Adipocyte (in vitro differentiated cells): ENCODE results near the gene NDUFS4.
"Not testable (repeated sequence)": the region's sequence is repeated elsewhere in the genome, so short reads cannot be mapped to it uniquely, and the experiment has no call there.

Source experiments
- DNase-seq: peaks from one replicate; pipeline ENCODE4 v3.0.0-alpha.2; 2015; ENCODE audit warnings: low read depth
- H3K27me3 ChIP-seq: replicated peaks from 2 replicates; pipeline ENCODE4 v1.7.0; 2013; ENCODE audit warnings: mild to moderate bottlenecking, low read length, moderate library complexity; ENCODE audit not compliant: control insufficient read depth, insufficient read depth
- H3K36me3 ChIP-seq: 2 replicates; pipeline ENCODE4 v1.7.0; 2013; ENCODE audit warnings: low read length, mild to moderate bottlenecking, moderate library complexity; ENCODE audit not compliant: control insufficient read depth, insufficient read depth, severe bottlenecking
- H3K4me1 ChIP-seq: 2 replicates; pipeline ENCODE4 v1.7.0; 2013; ENCODE audit warnings: mild to moderate bottlenecking, low read length, moderate library complexity; ENCODE audit not compliant: control insufficient read depth, insufficient read depth
- H3K4me3 ChIP-seq: 2 replicates; pipeline ENCODE4 v1.7.0; 2013; ENCODE audit warnings: mild to moderate bottlenecking, low read length, moderate library complexity
- H3K9ac ChIP-seq: 2 replicates; pipeline ENCODE4 v1.7.0; 2013; ENCODE audit warnings: mild to moderate bottlenecking, low read length, moderate library complexity
- H3K9me3 ChIP-seq: 2 replicates; pipeline ENCODE4 v1.7.0; 2013; ENCODE audit warnings: mild to moderate bottlenecking, low read length, moderate library complexity; ENCODE audit not compliant: control insufficient read depth

The NDUFS4 gene

DNA sequence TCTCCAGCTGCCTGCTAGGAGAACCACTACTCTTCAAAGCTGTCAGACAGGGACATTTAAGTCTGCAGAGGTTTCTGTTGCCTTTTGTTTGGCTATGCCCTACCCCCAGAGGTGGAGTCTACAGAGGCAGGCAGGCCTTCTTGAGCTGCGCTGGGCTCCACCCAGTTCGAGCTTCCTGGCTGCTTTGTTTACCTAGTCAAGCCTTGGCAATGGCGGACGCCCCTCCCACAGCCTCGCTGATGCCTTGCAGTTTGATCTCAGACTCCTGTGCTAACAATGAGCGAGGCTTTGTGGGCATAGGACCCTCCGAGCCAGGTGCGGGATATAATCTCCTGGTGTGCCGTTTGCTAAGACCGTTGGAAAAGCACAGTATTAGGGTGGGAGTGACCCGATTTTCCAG, 104.9 kb downstream of the NDUFS4 start:
- not testable (repeated sequence) for H3K4me1 ChIP-seq, H3K9me3 ChIP-seq, H3K27me3 ChIP-seq, DNase-seq, H3K9ac ChIP-seq, H3K4me3 ChIP-seq, H3K36me3 ChIP-seq

DNA sequence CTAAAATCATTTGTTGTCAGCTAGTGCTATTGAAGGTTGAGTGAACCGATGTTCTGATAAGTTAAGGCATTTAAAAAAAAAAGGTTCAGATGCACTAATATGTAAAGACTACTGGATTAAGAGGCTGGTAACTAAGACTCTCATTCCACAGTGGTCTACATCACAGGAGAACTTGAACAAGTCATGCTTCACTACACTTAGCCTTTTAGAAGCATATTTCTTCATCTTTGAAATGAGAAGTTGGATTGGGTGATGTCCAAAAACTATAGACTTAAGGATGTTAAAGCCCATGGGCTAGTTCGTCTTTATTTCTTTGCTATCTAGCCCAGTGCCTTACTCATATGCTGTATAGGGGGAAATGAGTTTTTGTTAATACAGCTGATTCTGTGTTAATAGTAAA, 107.2 kb downstream of the NDUFS4 start:
- Histone ChIP-seq H3K4me3 (no peak overlapping the region), H3K36me3 (no peaks in the 10 kb centered on the region)

DNA sequence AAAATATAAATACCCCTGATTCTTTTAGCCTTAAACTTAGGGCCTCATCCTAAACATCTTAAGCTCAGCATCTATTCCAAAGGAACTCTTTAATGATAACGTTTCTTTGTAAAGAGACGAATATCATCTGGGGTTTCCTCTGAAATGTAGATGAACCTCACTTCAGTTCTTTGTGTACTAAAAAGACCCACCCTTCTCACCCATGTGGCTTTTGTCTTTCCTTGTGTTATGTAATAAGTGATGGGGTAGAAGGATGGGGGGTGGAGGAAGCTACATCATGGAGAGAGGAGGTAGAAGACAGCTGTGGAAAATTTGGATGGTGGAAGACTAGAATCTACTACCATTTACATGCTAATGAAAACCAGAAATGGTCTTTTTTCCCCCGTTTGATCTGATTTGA, 111.0 kb downstream of the NDUFS4 start:
- H3K9me3 ChIP-seq, result no peaks in the 10 kb centered on the region
- H3K36me3 ChIP-seq, result no peaks in the 10 kb centered on the region
- no peak overlapping the region for H3K9ac ChIP-seq
- H3K27me3 ChIP-seq, result no peaks in the 10 kb centered on the region
- DNase-seq, result no peak
- peaks cover 4% of the 10 kb centered on the region for H3K4me1 ChIP-seq
- H3K4me3 ChIP-seq, result no peak overlapping the region

More for the DNA sequence above, 107.2 kb downstream of the NDUFS4 start:
- peak; percentile 54 for DNase-seq
- Histone ChIP-seq H3K4me1 (no peaks in the 10 kb centered on the region), H3K9ac (no peak overlapping the region), H3K9me3 (no peaks in the 10 kb centered on the region), H3K27me3 (no peaks in the 10 kb centered on the region)

DNA sequence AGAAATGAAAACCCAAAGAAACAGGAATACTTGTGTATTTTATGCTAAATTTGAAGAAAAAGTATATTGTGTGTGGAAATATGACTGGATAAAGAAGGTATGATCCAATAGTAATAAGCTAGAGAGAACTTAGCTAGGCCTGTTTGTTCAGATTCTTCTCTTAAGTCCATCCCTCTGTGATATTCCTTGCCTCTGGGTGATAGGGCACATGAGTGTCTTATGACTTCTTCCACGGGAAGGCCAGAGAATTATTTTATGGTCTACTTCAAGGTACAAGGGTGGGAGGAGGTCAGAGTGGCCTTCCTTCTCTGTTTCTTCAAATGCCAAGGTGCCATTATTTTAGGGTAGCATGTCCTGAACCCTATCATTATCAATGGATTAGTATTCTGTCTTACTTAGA, 113.7 kb downstream of the NDUFS4 start:
- Histone ChIP-seq H3K9me3 (no peaks in the 10 kb centered on the region), H3K9ac (no peak overlapping the region), H3K4me3 (no peak overlapping the region), H3K27me3 (no peaks in the 10 kb centered on the region), H3K36me3 (no peaks in the 10 kb centered on the region), H3K4me1 (peaks cover 4% of the 10 kb centered on the region)
- no peak for DNase-seq

DNA sequence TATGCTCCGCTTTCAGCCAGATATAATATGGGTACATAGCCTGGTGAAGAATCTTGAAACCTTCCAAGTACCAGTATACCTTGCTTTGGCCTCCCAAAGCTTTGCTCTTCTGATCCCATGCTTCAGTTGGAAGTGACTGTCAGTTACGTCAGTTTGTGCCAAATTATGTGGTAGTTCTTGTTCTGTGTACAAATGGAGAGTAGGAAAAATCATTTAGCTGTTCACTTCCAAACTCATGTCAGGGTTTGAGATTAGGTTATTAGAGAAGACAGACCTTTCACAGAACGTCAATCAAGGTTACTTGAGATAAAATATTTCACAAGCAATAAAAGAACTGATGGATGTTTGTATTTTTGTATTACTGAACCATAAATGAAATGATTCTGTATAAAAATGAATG, 117.2 kb downstream of the NDUFS4 start:
- Histone ChIP-seq H3K36me3 (no peaks in the 10 kb centered on the region), H3K4me1 (peaks cover 4% of the 10 kb centered on the region), H3K4me3 (no peak overlapping the region), H3K9me3 (no peaks in the 10 kb centered on the region), H3K9ac (no peak overlapping the region), H3K27me3 (no peaks in the 10 kb centered on the region)
- no peak for DNase-seq

DNA sequence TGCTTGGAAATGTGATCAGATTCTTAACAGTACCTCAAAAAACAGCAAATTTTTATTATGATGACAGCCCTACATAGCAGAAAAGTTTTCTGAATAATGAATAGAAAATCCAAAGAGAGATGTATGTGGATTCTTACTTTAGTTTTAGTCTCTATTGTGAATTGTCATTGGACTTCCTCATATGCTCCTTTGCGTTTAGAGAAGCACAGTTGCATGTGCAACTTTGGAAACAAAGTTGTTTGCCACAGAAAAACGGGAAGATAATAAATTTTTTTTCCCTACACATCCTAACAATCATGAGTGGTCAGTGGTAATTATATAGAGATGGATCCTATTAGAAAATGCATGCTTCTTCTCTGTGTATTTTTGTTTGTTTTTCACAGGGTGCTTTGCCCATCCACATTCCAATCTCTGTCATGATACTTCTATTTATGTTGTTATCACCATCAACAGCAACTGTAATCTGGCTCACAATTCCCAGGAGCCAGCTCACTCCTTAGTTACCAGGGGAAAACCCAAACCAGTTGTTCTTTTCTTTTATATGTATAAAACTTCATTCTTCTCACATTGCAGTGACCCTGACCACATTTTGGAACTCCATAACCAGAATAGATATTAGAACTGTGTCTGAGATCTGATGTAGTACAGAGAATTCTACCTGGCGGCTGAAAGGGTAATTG, 118.7 kb downstream of the NDUFS4 start:
- H3K9ac ChIP-seq, result no peak overlapping the region
- peak; percentile 8 for DNase-seq
- no peaks in the 10 kb centered on the region for H3K9me3 ChIP-seq
- no peaks in the 10 kb centered on the region for H3K27me3 ChIP-seq
- peaks cover 3% of the 10 kb centered on the region for H3K36me3 ChIP-seq
- peaks cover 2% of the 10 kb centered on the region for H3K4me1 ChIP-seq
- H3K4me3 ChIP-seq, result no peak overlapping the region

DNA sequence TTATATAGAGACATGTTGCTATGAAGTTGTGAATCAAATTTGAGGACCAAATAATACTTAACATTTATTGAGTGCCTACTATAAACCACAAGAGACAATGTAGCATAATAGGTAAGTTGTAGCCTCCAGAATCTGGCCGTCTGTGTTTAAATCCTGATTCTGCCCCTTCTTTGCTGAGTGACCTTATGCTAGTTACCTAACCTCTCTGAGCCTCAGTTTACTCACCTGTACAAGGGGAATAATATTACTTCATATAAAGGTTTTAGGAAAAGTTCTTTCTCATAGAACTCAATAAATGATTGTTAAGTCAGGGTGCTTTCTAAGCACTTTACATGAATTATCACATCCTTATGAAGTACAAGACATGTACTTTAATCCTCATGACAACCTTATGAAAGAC, 120.6 kb downstream of the NDUFS4 start:
- H3K4me1 ChIP-seq, result no peaks in the 10 kb centered on the region
- no peak overlapping the region for H3K9ac ChIP-seq
- H3K4me3 ChIP-seq, result no peak overlapping the region
- peaks cover 6% of the 10 kb centered on the region for H3K36me3 ChIP-seq
- no peaks in the 10 kb centered on the region for H3K27me3 ChIP-seq
- DNase-seq, result no peak
- H3K9me3 ChIP-seq, result no peaks in the 10 kb centered on the region

DNA sequence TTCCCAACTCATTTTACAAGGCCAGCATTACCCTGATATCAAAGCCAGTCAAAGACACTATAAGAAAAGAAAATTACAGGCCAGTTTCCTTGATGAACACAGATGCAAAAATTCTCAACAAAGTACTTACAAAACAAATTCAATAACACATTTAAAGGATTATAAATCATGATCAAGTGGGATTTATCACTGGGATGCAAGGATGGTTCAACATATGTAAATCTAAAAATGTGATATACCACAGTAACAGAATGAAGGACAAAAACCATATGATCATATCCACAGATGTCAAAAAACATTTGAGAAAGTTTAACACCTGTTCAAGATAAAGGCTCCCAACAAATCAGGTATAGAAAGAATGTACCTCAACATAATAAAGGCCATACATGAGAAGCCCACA, 130.6 kb downstream of the NDUFS4 start:
- Histone ChIP-seq H3K9me3 (peaks cover 42% of the 10 kb centered on the region), H3K27me3 (no peaks in the 10 kb centered on the region), H3K36me3 (no peaks in the 10 kb centered on the region), H3K4me1 (no peaks in the 10 kb centered on the region), H3K9ac (no peak overlapping the region), H3K4me3 (no peak overlapping the region)
- no peak for DNase-seq

DNA sequence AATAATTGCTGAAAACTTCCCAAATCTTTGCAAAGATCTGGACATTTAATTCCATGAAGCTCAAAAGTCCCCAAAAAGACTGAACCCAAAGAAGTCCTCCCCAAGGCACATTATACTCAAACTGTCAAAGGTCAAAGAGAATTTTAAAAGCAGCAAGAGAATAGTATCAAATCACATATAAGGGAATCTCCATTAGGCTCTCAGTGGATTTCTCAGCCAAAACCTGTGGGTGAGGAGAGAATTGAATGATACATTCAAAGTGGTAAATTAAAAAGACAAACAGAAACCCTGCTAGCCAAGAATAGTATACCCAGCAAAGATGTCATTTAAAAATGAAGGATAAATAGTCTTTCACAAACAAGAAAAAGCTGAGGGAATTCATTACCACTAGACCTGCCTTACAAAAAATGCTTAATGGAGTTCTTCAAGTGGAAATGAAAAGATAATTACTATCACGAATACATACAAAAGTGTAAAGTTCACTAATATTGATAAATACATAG, 134.1 kb downstream of the NDUFS4 start:
- no peak for DNase-seq
- Histone ChIP-seq H3K27me3 (no peaks in the 10 kb centered on the region), H3K4me3 (peak overlapping the region; percentile 23), H3K36me3 (no peaks in the 10 kb centered on the region), H3K9ac (no peak overlapping the region), H3K9me3 (peaks cover 75% of the 10 kb centered on the region), H3K4me1 (no peaks in the 10 kb centered on the region)

DNA sequence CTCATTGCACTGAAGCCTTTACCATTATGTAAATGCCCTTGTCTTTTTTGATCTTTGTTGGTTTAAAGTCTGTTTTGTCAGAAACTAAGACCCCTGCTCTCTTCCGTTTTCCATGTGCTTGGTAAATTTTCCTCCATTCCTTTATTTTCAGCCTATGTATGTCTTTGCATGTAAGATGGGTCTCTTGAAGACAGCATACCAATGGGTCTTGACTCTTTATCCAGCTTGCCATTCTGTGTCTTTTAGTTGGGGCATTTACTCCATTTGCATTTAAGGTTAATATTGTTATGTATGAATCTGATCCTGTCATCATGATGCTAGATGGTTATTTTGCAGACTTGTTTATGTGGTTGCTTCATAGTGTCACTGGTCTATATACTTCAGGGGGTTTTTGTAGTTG, 150.0 kb downstream of the NDUFS4 start:
- DNase-seq, result not testable (repeated sequence)

DNA sequence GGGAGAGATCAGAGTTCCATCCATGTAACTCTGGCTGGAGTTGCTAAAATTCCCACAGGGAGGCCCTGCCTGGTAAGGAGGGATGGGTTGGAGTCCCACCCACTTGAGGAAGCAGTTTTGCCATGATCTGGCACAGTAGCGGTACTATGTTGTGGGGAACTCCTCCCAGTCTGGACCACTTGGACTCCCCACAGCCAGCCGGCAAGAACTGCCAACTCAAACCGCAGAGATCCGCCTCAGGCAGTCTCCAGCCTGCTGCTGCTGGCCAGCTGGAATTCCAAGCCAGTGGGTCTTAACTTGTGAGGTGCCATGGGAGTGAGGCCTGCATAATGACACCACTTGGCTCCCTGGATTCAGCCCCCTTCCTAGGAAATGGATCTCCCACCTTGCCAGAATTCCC, 151.9 kb downstream of the NDUFS4 start:
- Histone ChIP-seq H3K4me3 (no peak overlapping the region), H3K9ac (no peak overlapping the region), H3K9me3 (peaks cover 29% of the 10 kb centered on the region), H3K27me3 (no peaks in the 10 kb centered on the region), H3K36me3 (no peaks in the 10 kb centered on the region), H3K4me1 (no peaks in the 10 kb centered on the region)
- DNase-seq, result no peak

More for the DNA sequence above, 150.0 kb downstream of the NDUFS4 start:
- H3K36me3 ChIP-seq, H3K4me3 ChIP-seq, H3K27me3 ChIP-seq, H3K9ac ChIP-seq, H3K4me1 ChIP-seq: not testable (repeated sequence)
- H3K9me3 ChIP-seq, result peaks cover 42% of the 10 kb centered on the region
